Measurements from ENCODE around the gene KL.

Gene KL

DNA sequence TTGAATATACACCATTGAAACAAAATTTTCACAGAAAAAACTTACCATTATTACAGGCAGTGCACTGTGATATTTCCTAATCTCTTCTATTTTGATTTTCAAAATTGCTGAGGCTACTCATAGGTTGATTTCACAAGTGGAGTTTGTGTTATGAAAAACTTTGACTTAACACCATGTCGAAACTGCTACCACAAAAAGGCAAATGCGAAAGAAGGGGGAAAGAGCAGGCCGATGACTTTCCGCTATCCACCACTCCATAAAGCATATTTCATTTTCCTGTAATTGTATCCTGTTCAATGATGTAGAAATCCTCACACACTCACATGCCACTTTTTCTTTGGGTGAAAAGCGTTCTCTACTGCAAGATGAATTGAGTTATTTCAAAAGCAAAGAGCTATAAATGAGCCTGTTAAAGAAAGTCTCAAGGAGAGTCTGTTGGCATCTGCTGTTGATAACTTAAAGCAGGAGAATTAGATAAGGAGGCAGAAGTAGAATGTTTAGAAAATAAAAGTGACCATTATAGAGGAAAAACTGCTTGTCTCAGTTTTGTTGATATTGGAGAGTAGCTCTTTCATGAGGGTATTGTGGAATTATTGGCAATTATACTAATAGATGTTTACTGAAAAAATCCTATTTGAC lies 18.8 kb downstream of the KL start:
- no peaks in the 10 kb centered on the region for H3K9me3 ChIP-seq (ENCODE audit: control insufficient read depth, insufficient read depth, low read length)
- H3K4me1 ChIP-seq (ENCODE audit: control insufficient read depth, insufficient read depth, low read length): peaks cover 6% of the 10 kb centered on the region; the same call in 1 of the 2 replicates
- H3K9ac ChIP-seq (ENCODE audit: low read depth, low read length): no peak overlapping the region
- no peaks in the 10 kb centered on the region for H3K36me3 ChIP-seq (ENCODE audit: control insufficient read depth, insufficient read depth, low read length)
- no peak overlapping the region for H3K27ac ChIP-seq (ENCODE audit: low read depth, low read length)
- H3K27me3 ChIP-seq (ENCODE audit: control insufficient read depth, insufficient read depth, low read length): no peaks in the 10 kb centered on the region
- no peak overlapping the region for H3K4me3 ChIP-seq (ENCODE audit: low read depth, low read length)

DNA sequence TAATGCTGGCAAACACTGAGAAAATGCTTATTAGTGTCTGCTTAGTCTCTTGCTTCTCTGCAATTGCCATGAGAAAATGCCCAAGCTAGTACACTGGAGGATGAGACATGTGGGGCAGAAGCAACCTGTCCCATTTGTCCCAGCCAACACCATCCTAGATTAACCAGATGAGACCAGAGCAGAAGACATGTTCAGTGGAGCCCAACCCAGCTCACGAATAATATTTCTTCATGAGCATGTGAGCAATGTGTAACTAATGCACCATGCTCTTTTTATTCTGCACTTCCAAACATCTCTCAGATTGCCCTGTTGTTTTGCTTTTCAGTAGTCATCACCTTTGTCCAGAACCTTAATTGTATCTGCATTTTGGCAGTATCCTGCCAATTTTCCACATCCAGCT lies 21.4 kb downstream of the KL start:
- Histone ChIP-seq H3K27me3 (ENCODE audit: control insufficient read depth, insufficient read depth, low read length) (no peaks in the 10 kb centered on the region), H3K36me3 (ENCODE audit: control insufficient read depth, insufficient read depth, low read length) (no peaks in the 10 kb centered on the region), H3K4me1 (ENCODE audit: control insufficient read depth, insufficient read depth, low read length) (peaks cover 7% of the 10 kb centered on the region; the same call in 1 of the 2 replicates)

GRCh38 chr13:33040090-33040489 lies 23.9 kb downstream of the KL start:
- Histone ChIP-seq H3K27me3 (ENCODE audit: control insufficient read depth, insufficient read depth, low read length) (no peaks in the 10 kb centered on the region), H3K27ac (ENCODE audit: low read depth, low read length) (no peak overlapping the region), H3K36me3 (ENCODE audit: control insufficient read depth, insufficient read depth, low read length) (no peaks in the 10 kb centered on the region), H3K4me1 (ENCODE audit: control insufficient read depth, insufficient read depth, low read length) (peaks cover 7% of the 10 kb centered on the region; the same call in 1 of the 2 replicates), H3K9ac (ENCODE audit: low read depth, low read length) (no peak overlapping the region), H3K9me3 (ENCODE audit: control insufficient read depth, insufficient read depth, low read length) (no peaks in the 10 kb centered on the region), H3K4me3 (ENCODE audit: low read depth, low read length) (no peak overlapping the region)

More for the DNA sequence above, 21.4 kb downstream of the KL start:
- Histone ChIP-seq H3K4me3 (ENCODE audit: low read depth, low read length) (no peak overlapping the region), H3K9me3 (ENCODE audit: control insufficient read depth, insufficient read depth, low read length) (no peaks in the 10 kb centered on the region), H3K27ac (ENCODE audit: low read depth, low read length) (no peak overlapping the region), H3K9ac (ENCODE audit: low read depth, low read length) (no peak overlapping the region)

DNA sequence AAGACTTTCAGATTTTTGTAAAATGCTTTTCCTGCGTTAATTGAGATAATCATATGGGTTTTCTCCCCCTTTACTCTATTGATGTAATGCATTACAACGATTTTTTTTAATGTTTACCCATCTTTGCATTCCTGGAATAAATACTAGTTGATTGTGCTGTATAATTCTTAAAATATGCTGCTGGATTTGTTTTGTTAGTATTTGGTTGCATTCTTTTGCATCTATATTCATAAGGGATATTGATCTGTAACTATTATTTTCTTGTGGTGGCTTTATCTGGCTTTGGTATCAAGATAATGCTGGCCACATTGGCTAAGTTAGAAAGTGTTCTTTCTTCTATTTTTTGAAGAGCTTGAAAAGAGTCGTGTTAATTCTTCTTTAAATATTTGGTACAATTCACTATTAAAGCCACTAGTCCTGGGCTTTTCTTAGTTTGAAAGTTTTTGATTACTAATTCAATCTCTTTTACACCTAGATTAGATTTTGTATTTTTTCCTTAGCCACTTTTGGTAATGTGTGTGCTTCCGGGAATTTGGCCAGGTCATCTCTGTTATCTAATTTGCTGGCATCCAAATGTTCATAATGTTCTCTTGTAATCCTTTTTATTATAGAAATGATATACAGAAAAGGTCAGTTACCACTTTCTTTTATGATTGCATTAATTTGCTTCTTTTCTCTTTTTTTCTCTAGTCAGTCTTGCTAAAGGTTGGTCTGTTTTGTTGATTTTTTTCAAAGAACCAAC lies 29.8 kb downstream of the KL start:
- Histone ChIP-seq H3K4me3 (ENCODE audit: low read depth, low read length) (no peak overlapping the region), H3K9ac (ENCODE audit: low read depth, low read length) (no peak overlapping the region), H3K27me3 (ENCODE audit: control insufficient read depth, insufficient read depth, low read length) (no peaks in the 10 kb centered on the region), H3K4me1 (ENCODE audit: control insufficient read depth, insufficient read depth, low read length) (no peaks in the 10 kb centered on the region), H3K36me3 (ENCODE audit: control insufficient read depth, insufficient read depth, low read length) (no peaks in the 10 kb centered on the region), H3K27ac (ENCODE audit: low read depth, low read length) (no peak overlapping the region), H3K9me3 (ENCODE audit: control insufficient read depth, insufficient read depth, low read length) (no peaks in the 10 kb centered on the region)

- no peak overlapping the region for H3K27ac ChIP-seq (ENCODE audit: low read depth, low read length)
- no peaks in the 10 kb centered on the region for H3K4me1 ChIP-seq (ENCODE audit: control insufficient read depth, insufficient read depth, low read length)
- no peaks in the 10 kb centered on the region for H3K9me3 ChIP-seq (ENCODE audit: control insufficient read depth, insufficient read depth, low read length)
- H3K27me3 ChIP-seq (ENCODE audit: control insufficient read depth, insufficient read depth, low read length): no peaks in the 10 kb centered on the region
- no peak overlapping the region for H3K4me3 ChIP-seq (ENCODE audit: low read depth, low read length)
- H3K36me3 ChIP-seq (ENCODE audit: control insufficient read depth, insufficient read depth, low read length): no peaks in the 10 kb centered on the region
- no peak overlapping the region for H3K9ac ChIP-seq (ENCODE audit: low read depth, low read length)
Observed at GRCh38 chr13:33050161-33050560, 33.9 kb downstream of the KL start.

GRCh38 chr13:33051632-33052031 lies 35.4 kb downstream of the KL start:
- Histone ChIP-seq H3K27ac (ENCODE audit: low read depth, low read length) (no peak overlapping the region), H3K4me1 (ENCODE audit: control insufficient read depth, insufficient read depth, low read length) (no peaks in the 10 kb centered on the region), H3K9me3 (ENCODE audit: control insufficient read depth, insufficient read depth, low read length) (no peaks in the 10 kb centered on the region), H3K36me3 (ENCODE audit: control insufficient read depth, insufficient read depth, low read length) (no peaks in the 10 kb centered on the region), H3K9ac (ENCODE audit: low read depth, low read length) (no peak overlapping the region), H3K27me3 (ENCODE audit: control insufficient read depth, insufficient read depth, low read length) (no peaks in the 10 kb centered on the region), H3K4me3 (ENCODE audit: low read depth, low read length) (no peak overlapping the region)

GRCh38 chr13:33052506-33053280 lies 36.5 kb downstream of the KL start:
- no peaks in the 10 kb centered on the region for H3K27me3 ChIP-seq (ENCODE audit: control insufficient read depth, insufficient read depth, low read length)
- H3K9me3 ChIP-seq (ENCODE audit: control insufficient read depth, insufficient read depth, low read length): no peaks in the 10 kb centered on the region
- H3K4me1 ChIP-seq (ENCODE audit: control insufficient read depth, insufficient read depth, low read length): no peaks in the 10 kb centered on the region
- H3K36me3 ChIP-seq (ENCODE audit: control insufficient read depth, insufficient read depth, low read length): no peaks in the 10 kb centered on the region
- no peak overlapping the region for H3K9ac ChIP-seq (ENCODE audit: low read depth, low read length)
- no peak overlapping the region for H3K4me3 ChIP-seq (ENCODE audit: low read depth, low read length)
- H3K27ac ChIP-seq (ENCODE audit: low read depth, low read length): no peak overlapping the region

DNA sequence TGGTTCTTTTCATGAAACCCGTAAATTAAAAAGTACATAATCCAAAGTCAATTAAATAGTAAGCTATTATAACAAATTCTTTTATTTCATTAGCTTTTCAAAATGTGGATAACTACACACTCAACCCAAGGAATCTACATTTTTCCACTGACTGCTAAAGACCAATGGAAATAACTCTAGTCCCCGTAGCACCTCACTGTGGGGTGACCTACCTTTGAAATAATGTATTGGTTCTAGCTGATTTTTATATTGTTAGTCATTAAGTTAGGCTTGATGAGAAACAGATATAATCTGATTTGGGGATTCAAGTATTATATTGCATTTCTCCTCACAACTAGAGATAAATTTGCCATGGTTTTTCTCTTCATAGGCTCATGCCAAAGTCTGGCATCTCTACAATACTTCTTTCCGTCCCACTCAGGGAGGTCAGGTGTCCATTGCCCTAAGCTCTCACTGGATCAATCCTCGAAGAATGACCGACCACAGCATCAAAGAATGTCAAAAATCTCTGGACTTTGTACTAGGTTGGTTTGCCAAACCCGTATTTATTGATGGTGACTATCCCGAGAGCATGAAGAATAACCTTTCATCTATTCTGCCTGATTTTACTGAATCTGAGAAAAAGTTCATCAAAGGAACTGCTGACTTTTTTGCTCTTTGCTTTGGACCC lies 37.3 kb downstream of the KL start:
- Histone ChIP-seq H3K9ac (ENCODE audit: low read depth, low read length) (no peak overlapping the region), H3K4me3 (ENCODE audit: low read depth, low read length) (no peak overlapping the region), H3K27ac (ENCODE audit: low read depth, low read length) (no peak overlapping the region), H3K9me3 (ENCODE audit: control insufficient read depth, insufficient read depth, low read length) (no peaks in the 10 kb centered on the region), H3K27me3 (ENCODE audit: control insufficient read depth, insufficient read depth, low read length) (no peaks in the 10 kb centered on the region), H3K4me1 (ENCODE audit: control insufficient read depth, insufficient read depth, low read length) (no peaks in the 10 kb centered on the region), H3K36me3 (ENCODE audit: control insufficient read depth, insufficient read depth, low read length) (no peaks in the 10 kb centered on the region)

GRCh38 chr13:33057019-33057780 lies 41.0 kb downstream of the KL start:
- Histone ChIP-seq H3K9ac (ENCODE audit: low read depth, low read length) (no peak overlapping the region), H3K27me3 (ENCODE audit: control insufficient read depth, insufficient read depth, low read length) (no peaks in the 10 kb centered on the region), H3K9me3 (ENCODE audit: control insufficient read depth, insufficient read depth, low read length) (no peaks in the 10 kb centered on the region), H3K27ac (ENCODE audit: low read depth, low read length) (peak overlapping the region; percentile 22), H3K4me3 (ENCODE audit: low read depth, low read length) (no peak overlapping the region), H3K4me1 (ENCODE audit: control insufficient read depth, insufficient read depth, low read length) (no peaks in the 10 kb centered on the region), H3K36me3 (ENCODE audit: control insufficient read depth, insufficient read depth, low read length) (no peaks in the 10 kb centered on the region)

DNA sequence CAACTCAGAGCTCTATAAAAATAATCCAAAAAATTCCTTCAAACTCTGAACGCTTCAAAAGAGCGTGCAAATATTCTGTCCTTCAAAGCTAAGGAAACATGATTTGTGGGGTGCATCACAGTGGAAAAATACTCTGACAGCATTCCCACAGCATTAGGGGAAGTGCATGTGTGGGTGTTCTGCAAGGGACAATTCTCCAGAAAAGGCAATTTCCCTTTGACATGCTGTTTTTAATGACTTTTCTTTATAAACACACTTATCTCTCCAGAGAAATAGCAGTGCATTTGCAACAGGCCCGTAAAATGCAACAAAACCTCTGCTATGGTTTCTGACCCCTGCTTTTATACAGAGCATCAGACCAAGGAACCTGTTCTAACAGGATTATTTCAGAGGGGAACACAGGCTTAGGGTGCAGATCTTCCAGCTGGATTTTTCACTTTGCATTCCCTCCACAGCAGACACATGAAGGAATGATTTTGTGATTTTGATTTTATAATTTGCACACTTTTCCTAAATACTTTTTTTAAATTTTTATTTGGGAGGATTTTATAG lies 42.6 kb downstream of the KL start:
- no peaks in the 10 kb centered on the region for H3K27me3 ChIP-seq (ENCODE audit: control insufficient read depth, insufficient read depth, low read length)
- no peak overlapping the region for H3K9ac ChIP-seq (ENCODE audit: low read depth, low read length)
- no peaks in the 10 kb centered on the region for H3K4me1 ChIP-seq (ENCODE audit: control insufficient read depth, insufficient read depth, low read length)
- H3K4me3 ChIP-seq (ENCODE audit: low read depth, low read length): no peak overlapping the region
- H3K36me3 ChIP-seq (ENCODE audit: control insufficient read depth, insufficient read depth, low read length): no peaks in the 10 kb centered on the region
- H3K27ac ChIP-seq (ENCODE audit: low read depth, low read length): no peak overlapping the region
- H3K9me3 ChIP-seq (ENCODE audit: control insufficient read depth, insufficient read depth, low read length): no peaks in the 10 kb centered on the region

Data from HUES48 (cell line).